Esophagus muscularis mucosa (tissue), 3 donors: Measurements from ENCODE around the gene ZER1.

Experiments used
- CTCF ChIP-seq, 3 experiments: fragments of 200-600 bp in 2 of 3; fragments of 450-650 bp in 1 of 3; sonication (generic) in 2 of 3; IDR thresholded peaks; one replicate each; pipeline ENCODE4 v1.5.1; 2017 to 2019; ENCODE audit warnings: antibody characterized with exemption in 3 of 3, mild to moderate bottlenecking in 2 of 3, moderate library complexity in 1 of 3
- EP300 ChIP-seq: sonication (generic); formaldehyde crosslinking; IDR thresholded peaks from one replicate; pipeline ENCODE4 v1.6.1; 2017; ENCODE audit warnings: antibody characterized with exemption

- TF ChIP-seq CTCF (IDR thresholded peaks at IDR 0.05) (no peak), EP300 (no peak)
These were observed 10.9 kb upstream of the ZER1 start for GRCh38 chr9:128782669-128783068.
